IPS-15b (cell line): ENCODE results near the gene ADAMTS19.
"Not testable (repeated sequence)": the region's sequence is repeated elsewhere in the genome, so short reads cannot be mapped to it uniquely, and the experiment has no call there.

Experiments
- H3K27me3 ChIP-seq: one replicate; pipeline ENCODE4 v1.6.1; 2013; ENCODE audit warnings: low read length; ENCODE audit not compliant: control insufficient read depth, insufficient read depth
- H3K36me3 ChIP-seq: one replicate; pipeline ENCODE4 v1.6.1; 2013; ENCODE audit warnings: low read length; ENCODE audit not compliant: control insufficient read depth, insufficient read depth
- H3K4me1 ChIP-seq: one replicate; pipeline ENCODE4 v1.6.1; 2013; ENCODE audit warnings: mild to moderate bottlenecking, low read length; ENCODE audit not compliant: control insufficient read depth, insufficient read depth
- H3K4me3 ChIP-seq: one replicate; pipeline ENCODE4 v1.5.1; 2013; ENCODE audit warnings: low read depth, low read length
- H3K9ac ChIP-seq: one replicate; pipeline ENCODE4 v1.6.1; 2013; ENCODE audit warnings: low read depth, mild to moderate bottlenecking, low read length
- H3K9me3 ChIP-seq: one replicate; pipeline ENCODE4 v1.6.1; 2013; ENCODE audit warnings: mild to moderate bottlenecking, low read length; ENCODE audit not compliant: control insufficient read depth, insufficient read depth

Gene ADAMTS19

DNA sequence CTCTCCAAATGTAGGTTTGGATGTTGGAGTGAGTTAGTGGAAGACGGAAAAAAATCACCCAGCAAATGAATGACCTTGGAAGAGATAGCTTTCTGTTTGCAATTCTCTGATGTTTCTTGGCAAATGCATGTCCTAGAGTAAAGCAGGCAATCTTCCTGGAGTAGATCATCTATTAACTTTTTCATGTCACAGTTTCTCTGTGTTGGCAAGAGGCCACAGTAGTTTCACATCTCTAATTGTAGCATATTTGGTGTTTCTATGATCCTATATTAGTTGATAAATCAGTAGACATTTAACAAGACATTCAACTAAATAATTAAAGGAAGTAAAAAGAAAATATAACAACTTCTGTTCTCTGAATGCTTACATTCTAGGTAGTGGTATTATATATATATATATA is 149.6 kb downstream of the ADAMTS19 start:
- no peaks in the 10 kb centered on the region for H3K4me1 ChIP-seq
- H3K4me3 ChIP-seq = no peak overlapping the region
- no peak overlapping the region for H3K9ac ChIP-seq
- no peaks in the 10 kb centered on the region for H3K9me3 ChIP-seq
- no peaks in the 10 kb centered on the region for H3K36me3 ChIP-seq
- no peaks in the 10 kb centered on the region for H3K27me3 ChIP-seq

DNA sequence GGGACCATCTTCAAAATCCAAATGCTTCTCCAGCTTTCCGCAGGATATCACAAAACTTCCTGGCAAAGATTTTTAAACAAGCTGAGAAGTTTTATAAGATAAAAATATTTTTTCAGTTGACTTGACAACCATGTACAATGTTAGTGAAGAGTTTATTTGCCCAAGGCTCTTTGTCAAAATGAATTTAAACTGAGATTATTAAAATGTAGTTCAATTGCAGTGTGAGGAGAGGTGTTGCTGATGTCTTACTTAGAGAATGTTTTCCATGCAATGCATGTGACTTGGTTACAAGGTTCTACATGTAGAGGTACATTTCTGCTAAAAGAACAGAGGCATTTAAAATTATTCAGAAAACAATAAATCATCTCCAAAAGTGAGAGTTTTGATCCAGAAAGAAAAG is 156.4 kb downstream of the ADAMTS19 start:
- H3K36me3 ChIP-seq = no peaks in the 10 kb centered on the region
- H3K9me3 ChIP-seq = no peaks in the 10 kb centered on the region
- no peaks in the 10 kb centered on the region for H3K27me3 ChIP-seq

DNA sequence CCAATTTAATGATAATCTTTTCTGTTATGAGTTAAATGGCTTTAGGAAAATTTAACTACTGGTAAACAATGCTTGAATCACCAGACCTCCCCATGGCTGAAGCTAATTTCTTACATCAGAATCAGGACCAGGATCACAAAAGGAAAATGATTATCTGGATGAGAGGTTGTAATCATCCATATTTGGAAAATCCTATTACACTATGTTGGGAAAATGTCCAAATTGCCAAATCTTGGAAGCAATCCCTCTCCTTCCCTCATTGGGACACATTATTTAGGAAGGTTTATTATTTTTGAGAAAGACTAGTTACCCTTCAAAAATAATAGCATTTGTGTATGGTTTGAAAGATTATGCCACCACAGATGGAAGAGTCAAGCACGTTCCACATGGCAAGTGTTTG is 157.1 kb downstream of the ADAMTS19 start:
- H3K4me1 ChIP-seq = no peaks in the 10 kb centered on the region
- H3K4me3 ChIP-seq = no peak overlapping the region
- H3K27me3 ChIP-seq = no peaks in the 10 kb centered on the region
- no peak overlapping the region for H3K9ac ChIP-seq
- H3K36me3 ChIP-seq = no peaks in the 10 kb centered on the region
- H3K9me3 ChIP-seq = no peaks in the 10 kb centered on the region

More for the DNA sequence above, 156.4 kb downstream of the ADAMTS19 start:
- no peaks in the 10 kb centered on the region for H3K4me1 ChIP-seq
- no peak overlapping the region for H3K4me3 ChIP-seq
- H3K9ac ChIP-seq = no peak overlapping the region

DNA sequence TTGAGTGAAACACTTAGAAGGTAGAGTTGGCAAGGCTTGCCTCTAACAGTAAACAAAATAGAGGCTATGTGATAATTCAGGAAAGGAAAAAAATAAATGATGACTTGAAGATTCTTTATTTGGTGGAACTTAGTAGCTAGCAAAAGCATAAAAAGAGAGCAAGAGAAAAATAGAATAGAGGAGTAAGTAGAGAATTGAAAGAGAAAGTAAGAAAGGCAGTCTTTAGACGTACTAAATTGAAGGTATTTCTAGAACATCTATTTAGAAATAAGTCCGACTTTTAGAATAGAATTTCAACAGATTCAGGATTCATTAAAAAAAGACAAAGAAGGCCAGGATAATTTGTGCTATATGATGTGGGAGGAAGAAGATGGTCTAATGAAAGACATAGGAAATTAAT is 159.7 kb downstream of the ADAMTS19 start:
- no peaks in the 10 kb centered on the region for H3K36me3 ChIP-seq
- no peaks in the 10 kb centered on the region for H3K4me1 ChIP-seq
- H3K27me3 ChIP-seq = no peaks in the 10 kb centered on the region
- H3K9me3 ChIP-seq = no peaks in the 10 kb centered on the region
- H3K9ac ChIP-seq = no peak overlapping the region
- H3K4me3 ChIP-seq = no peak overlapping the region

DNA sequence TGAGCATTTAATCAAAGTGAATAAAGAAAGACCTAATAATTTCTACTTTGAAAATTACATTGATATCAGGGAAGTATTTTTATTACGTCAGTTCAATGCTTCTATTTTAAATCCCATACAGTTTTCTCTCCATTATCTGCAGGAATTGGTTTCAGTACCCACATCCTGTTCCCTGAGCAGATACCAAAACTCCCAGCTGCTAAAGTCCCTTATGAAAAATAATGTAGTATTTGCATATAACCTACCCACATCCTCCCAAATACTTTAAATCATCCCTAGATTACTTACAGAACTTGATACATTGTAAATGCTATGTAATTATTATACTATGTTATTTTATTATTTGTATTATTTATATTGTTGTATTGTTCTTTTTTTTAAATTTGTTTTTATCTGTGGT is 162.4 kb downstream of the ADAMTS19 start:
- no peaks in the 10 kb centered on the region for H3K36me3 ChIP-seq
- H3K27me3 ChIP-seq = no peaks in the 10 kb centered on the region
- H3K9ac ChIP-seq = no peak overlapping the region
- no peaks in the 10 kb centered on the region for H3K9me3 ChIP-seq
- no peaks in the 10 kb centered on the region for H3K4me1 ChIP-seq
- H3K4me3 ChIP-seq = no peak overlapping the region

DNA sequence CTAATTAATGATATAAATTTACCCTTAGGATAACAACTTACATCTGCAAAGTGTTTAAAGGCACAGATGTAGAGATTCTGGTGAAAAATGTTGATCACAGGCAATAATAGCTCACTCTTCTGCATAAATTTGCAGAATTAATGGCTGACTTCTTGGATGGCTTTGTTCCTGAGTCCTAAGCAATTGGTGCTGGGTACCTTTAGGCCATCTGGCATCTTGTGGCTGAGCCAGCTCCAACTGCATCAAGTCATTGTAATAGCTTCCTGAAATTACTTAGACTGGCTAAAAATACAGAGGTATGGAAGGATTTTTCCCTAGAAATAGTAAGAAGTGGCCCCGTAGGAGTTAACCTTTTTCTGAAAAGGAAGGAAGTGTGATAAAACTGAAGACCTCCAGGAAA is 169.5 kb downstream of the ADAMTS19 start:
- H3K4me3 ChIP-seq = no peak overlapping the region
- H3K36me3 ChIP-seq = no peaks in the 10 kb centered on the region
- no peaks in the 10 kb centered on the region for H3K9me3 ChIP-seq
- H3K9ac ChIP-seq = no peak overlapping the region
- H3K27me3 ChIP-seq = no peaks in the 10 kb centered on the region
- H3K4me1 ChIP-seq = no peaks in the 10 kb centered on the region

DNA sequence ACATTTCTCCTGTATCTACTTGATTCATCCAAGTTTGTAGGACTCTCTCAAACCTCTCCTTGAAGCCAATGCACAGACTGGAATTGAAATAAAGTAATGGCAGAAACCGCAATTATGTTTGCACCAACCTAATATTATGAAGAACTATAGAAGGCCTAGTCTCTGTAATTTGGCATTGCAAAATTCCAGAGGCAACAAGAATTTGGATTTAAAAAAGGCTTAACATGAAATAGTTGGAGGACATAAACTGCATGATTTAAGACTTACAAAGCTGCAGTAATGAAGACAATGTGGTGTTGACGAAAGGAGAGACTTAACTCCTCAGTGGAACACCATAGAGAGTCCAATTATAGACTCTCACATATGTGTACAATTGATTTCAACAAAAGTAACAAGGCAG is 170.0 kb downstream of the ADAMTS19 start:
- Histone ChIP-seq H3K36me3 (no peaks in the 10 kb centered on the region), H3K9me3 (no peaks in the 10 kb centered on the region), H3K4me3 (no peak overlapping the region), H3K9ac (no peak overlapping the region), H3K27me3 (no peaks in the 10 kb centered on the region), H3K4me1 (no peaks in the 10 kb centered on the region)

DNA sequence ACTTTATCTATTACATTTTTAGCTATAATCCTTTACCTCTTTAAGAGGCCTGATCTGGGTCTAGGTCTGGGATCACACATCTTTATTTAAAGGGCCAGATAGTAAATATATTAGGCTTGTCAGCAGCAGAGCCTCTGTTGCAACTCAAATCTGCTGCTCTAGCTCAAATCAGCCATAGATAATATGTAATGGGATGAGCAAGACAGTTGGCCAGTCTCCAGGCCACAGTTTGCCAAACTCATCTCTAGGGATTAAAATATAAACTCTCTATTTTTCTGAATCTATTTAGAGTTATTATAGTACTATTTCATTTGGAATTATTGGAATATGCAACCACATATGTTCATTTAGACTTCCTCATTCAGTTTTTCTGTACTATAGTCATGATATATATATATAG is 171.9 kb downstream of the ADAMTS19 start:
- no peaks in the 10 kb centered on the region for H3K27me3 ChIP-seq
- H3K4me1 ChIP-seq = no peaks in the 10 kb centered on the region
- H3K9me3 ChIP-seq = no peaks in the 10 kb centered on the region
- no peak overlapping the region for H3K9ac ChIP-seq
- H3K4me3 ChIP-seq = no peak overlapping the region
- no peaks in the 10 kb centered on the region for H3K36me3 ChIP-seq

DNA sequence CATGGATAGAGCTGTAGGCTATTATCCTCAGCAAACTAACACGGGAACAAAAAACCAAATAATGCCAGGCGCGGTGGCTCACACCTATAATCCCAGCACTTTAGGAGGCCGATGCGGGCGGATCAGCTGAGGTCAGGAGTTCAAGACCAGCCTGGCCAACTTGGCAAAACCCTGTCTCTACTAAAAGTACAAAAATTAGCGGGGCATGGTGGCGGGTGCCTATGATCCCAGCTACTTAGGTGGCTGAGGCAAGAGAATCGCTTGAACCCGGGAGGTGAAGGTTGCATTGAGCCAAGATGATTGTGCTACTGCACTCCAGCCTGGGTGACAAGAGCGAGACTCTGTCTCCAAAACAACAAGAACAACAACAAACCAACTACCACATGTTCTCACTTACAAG is 177.4 kb downstream of the ADAMTS19 start:
- H3K27me3 ChIP-seq, H3K4me1 ChIP-seq, H3K9ac ChIP-seq, H3K9me3 ChIP-seq, H3K36me3 ChIP-seq, H3K4me3 ChIP-seq: not testable (repeated sequence)

DNA sequence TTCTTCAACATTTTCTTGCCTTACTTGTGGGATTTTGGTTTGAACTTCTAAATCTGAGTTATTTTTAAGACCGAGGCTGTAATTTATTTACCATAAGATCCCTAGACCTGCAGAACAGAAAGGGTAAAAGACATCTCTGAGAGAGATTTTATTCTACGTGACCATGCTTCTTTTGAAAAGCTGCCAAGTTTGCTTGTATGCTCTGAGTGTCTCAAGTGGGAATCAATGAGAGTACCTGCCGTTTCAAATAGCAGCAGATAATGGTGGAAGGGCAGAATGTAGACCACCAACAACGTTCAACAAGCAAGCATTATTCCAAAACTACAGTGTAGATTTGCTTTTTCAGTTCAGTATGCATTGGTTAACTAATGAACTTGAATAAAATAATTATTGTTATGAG is 179.2 kb downstream of the ADAMTS19 start:
- Histone ChIP-seq H3K4me1 (no peaks in the 10 kb centered on the region), H3K9me3 (no peaks in the 10 kb centered on the region)

DNA sequence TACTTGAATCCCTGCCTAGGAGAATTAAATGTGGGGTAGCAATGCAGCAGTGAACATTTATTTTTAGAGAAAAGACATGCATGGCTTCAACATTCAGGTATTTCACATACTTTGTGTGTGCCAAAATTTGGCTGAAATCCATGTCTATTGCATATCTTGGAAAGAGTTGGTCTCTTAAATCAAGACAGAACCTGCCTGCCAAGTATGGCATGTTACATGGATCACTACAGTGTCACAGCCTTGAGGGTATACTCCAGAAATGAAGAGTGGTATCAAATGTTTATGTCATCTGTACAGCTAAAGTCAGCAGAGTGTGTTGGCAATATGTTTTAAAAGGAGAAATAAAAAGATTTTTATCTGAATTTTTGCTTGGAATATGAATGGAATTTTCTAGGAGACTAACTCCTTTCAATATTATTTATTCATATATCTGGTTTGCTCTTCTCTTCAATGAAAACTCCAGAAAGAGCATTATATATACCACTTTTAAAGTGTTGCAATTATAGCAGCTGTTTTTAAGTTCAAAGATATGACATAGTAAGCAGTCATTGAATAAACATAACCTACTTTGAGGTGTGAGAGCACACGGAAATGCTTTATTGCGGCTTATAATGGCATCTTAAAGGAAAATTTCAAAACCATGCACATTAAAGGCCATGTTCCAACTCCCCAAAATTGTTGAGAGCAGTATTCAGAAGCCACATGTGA is 192.4 kb downstream of the ADAMTS19 start:
- Histone ChIP-seq H3K9me3 (no peaks in the 10 kb centered on the region), H3K4me3 (no peak overlapping the region), H3K36me3 (no peaks in the 10 kb centered on the region), H3K4me1 (peaks cover 2% of the 10 kb centered on the region), H3K27me3 (no peaks in the 10 kb centered on the region), H3K9ac (no peak overlapping the region)

More for the DNA sequence above, 179.2 kb downstream of the ADAMTS19 start:
- H3K27me3 ChIP-seq = no peaks in the 10 kb centered on the region
- no peak overlapping the region for H3K9ac ChIP-seq
- no peak overlapping the region for H3K4me3 ChIP-seq
- no peaks in the 10 kb centered on the region for H3K36me3 ChIP-seq

DNA sequence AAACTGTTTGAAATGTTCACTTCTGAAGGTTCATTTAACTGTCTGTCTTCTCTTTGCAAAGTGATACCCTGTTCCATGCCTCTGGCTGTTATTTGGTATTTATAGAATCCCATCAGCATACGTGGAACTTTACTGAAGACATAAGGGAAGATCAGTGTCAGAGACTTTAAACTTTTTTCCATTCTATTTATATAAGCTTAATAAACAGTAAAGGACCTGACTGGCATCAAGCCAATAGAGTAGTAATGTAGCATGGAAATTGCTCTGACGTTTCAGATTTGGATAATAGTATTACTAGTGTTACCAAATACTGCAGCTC is 192.9 kb downstream of the ADAMTS19 start:
- Histone ChIP-seq H3K9me3 (no peaks in the 10 kb centered on the region), H3K9ac (no peak overlapping the region), H3K36me3 (no peaks in the 10 kb centered on the region), H3K4me1 (peaks cover 2% of the 10 kb centered on the region), H3K27me3 (no peaks in the 10 kb centered on the region), H3K4me3 (no peak overlapping the region)
